Erythroblast (primary cell): ENCODE results near the gene ARID3B.

ENCODE experiments used
- GATA1 ChIP-seq: IDR thresholded peaks from 2 replicates; pipeline ENCODE4 v1.6.1; 2011; ENCODE audit warnings: low read depth, mild to moderate bottlenecking, control low read depth, low read length, moderate library complexity
- POLR2A ChIP-seq: IDR thresholded peaks from 2 replicates; pipeline ENCODE4 v1.6.1; 2011; ENCODE audit warnings: mild to moderate bottlenecking, low read length

- TF ChIP-seq POLR2A (no peak), GATA1 (no peak)
These were observed 73.1 kb downstream of the ARID3B start for GRCh38 chr15:74613953-74614743.
